GM19324 (cell line): ENCODE measurements around the gene PRKN.

Experiments used
- ATAC-seq: cut with Tn5 transposase; IDR thresholded peaks from one replicate; pipeline ENCODE4 v1.9.1; 2021; ENCODE audit warnings: mild to moderate bottlenecking, moderate library complexity; ENCODE audit not compliant: unreplicated experiment, low FRiP score

Gene PRKN

DNA sequence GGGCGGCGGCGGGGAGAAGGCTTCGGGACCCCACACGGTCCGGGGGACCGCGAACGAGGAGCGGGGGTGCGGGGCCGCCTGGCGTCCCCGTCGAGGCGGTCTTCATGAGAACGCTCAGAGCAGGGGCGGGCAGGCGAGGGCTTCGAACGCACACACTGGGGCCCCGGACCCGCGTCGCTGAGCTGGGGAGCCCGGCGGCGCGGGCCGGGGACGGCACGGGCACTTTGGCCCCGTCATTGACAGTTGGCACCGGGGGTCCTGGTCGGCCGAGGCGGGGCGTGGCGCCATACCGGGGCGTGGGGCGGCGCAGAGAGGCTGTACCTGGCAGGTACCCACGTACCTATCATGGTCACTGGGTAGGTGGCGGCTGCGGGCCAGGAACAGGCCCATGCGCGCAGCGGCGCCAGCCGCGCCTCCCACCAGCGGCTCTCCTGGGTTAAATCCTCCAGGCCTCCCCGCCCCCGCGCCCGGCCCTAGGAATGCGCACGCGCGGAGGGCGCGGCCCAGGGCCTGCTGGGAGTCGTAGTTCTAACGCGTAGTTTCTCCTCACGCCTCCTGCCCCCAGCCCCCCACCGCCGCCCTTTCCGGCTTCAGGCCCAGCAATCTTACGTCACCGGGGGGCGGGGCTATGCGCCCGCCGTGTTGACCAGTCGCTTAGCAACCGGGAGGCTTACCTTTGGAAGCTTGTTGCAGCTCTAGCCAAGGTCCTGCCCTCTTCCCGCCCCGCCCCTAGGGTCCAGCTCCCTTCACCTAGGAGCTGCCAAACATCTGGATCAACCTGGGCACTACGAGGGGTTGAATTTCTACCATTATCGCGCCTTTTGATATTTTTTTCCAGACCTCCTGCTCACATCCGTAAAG, at the start of gene PRKN, which contains the start of gene PACRG:
Gene PRKN, minus strand, starts transcription at position 445 of the 861 bp plus-strand sequence.
Gene PACRG, plus strand, starts transcription at position 653 of the 861 bp plus-strand sequence.
- peak; percentile 99 for ATAC-seq

DNA sequence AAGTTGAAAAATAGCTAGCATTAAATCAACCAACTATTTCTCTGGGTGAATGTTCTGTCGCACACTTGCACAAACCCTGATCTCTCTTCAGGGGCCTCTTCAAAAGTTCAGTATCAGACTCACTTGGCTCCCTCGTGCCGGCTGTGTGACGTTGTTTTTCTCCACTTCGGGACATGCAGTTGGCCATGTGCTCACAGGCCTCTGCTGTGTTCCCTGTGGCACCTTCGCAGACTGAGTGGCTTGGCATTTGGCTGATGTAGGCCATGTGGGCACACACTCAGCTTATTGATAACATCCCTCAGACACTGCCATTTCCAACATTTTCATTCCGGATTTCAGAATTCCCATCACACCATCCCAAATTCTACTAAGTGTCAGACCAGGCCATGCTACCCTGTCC, 49.5 kb upstream of the PRKN start:
- ATAC-seq: no peak

DNA sequence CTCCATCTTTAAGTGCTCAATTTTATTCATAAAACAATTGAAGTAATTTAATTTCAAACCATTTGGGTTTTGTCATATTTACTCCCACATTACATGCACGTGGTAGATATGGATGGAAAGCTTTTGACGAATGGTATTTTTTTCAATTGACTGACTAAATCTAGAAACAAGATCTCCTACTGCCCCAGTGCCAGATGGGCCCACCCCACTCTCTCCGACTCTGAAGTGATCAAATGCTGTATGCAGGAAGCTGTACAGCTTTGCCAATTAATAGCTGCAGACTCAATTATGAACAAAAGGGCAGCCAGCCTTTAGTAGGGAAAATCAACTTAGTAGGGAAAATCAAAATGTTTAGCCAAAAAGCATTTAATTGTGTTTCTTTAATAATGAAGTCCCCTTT, 46.4 kb upstream of the PRKN start:
- ATAC-seq: no peak

DNA sequence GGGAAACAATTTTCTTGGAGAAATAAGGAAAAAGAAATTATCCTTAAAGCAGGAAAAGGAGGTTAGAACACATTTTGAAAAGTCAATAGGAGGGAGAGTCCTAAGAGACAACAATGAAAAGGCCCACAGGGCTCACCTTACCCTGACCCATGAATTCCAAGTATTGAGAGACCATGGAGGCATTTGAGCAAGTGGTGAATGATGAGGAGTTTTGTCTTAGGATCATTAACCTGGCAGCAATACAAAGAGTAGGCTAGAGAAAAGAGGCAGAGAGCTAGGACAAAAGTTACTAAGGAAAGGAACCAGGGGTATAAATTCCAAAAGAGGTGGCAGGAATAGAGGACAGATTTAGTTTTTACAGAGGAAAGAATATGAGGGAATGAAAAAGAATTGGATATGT, 44.9 kb upstream of the PRKN start:
- ATAC-seq: no peak

DNA sequence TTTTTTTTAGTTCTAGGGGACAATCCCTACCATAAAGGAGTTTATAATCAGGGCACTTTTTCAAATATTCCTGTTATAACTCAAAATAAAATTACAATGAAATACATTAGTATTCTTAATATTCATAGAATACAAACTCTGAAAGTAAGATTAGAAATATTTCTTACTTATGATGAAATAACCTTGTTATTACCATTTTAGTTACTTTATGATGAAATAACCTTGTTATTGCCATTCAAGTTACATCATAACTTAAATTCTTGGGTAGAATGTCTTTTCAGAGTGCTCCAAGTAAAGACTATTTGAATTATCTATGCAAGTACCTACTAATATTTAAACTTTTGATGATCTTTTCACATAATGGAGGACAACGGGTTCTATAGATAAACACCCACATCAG, 43.4 kb upstream of the PRKN start:
- no peak for ATAC-seq

DNA sequence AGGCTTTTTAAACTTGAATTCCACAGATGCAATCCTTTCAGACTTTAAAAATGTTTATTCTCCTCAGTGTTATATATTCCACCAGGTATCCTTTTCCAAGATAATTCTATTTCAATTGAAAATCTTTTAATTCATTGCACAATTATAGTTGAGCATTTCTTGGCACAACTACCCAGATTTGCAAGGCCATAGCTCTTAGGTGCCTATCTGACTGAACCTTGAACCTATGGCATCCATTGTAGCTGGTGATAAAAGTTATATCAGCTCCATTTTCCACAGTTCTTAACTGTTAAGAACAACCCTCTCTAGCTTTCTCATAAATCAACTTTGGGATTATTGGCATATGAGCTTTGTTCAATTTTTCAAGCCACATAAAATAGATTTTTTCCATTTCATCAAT, 42.6 kb upstream of the PRKN start:
- ATAC-seq: no peak

DNA sequence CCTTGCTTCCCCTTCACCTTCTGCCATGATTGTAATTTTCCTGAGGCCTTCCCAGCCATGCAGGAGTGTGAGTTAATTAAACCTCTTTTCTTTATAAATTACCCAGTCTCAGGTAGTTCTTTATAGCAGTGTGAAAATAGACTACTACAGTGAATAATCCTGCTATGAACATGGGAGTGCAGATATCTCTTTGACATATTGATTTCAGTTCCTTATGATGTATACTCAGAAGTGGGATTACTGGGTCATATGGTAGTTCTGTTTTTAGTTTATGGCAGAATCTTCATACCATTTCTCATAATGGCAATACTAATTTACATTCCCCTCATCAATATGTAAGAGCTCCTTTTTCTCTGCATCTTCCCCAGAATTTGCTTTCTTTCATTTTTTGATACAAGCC, 26.2 kb upstream of the PRKN start:
- ATAC-seq: no peak

DNA sequence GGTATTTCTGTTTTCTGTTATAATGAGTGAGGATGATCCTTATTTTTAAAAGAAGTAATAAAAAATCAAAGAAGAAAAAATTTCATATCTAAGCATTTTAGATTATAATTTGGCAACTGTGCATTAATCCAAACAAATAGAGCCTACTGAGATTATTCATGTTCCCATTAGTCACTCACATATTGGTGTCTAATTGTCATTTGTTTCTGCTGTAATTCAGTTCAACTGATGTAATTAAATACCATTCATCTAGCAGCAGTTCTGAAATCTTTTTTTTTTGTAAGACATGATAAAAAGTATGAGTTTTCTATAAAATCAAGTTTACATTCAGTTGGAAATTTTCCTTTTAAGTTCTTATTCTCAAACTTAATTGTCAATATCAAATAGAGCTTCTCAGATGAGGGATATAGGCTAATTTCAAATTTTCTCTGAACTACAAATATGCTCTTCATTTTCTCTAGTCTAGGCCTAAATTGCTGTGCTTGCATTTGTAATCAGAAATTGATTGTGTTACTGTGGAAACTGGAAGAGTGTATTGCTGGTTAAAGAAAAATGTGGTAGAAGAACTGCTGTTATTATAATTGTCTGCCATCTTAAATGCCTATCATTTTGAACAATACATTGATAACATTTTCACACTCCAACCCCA, 23.8 kb upstream of the PRKN start:
- no peak for ATAC-seq

DNA sequence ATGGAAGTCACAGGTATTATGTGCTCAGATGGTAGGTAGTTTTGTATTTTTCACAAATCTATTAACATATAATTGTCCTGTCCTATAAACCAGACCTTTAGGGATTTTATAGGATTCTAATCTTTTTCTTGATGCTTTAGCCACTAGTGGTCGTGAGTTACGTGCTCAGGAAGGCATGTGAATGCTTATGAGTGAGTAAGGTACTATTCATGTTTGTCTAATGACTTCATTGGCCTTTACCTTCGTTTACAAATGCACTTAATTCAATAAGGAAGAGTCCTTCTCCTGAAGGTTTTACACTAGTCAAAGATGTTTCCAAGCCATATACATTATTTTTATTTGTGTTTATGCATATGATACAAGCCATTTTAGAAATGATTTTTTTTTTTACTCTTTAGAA, 23.2 kb upstream of the PRKN start:
- ATAC-seq: no peak

DNA sequence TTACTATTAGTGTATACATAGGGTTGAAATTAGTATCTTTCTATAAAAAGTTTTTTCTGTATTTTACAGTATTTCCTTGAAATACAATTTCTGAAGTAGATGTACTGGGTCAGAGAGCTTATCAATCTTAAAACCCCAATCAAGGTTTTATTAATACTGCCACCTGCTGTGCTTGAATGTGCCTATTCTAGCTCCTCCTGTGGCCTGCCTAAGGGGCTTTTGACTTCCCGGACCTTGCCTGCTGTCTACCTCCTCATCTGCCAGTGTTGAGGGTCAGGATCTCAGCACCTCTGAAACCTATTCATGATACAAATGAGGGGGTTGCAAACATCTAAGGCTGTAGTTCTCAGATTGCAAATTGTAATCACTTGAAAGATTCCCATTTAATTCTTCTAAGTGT, 9.4 kb upstream of the PRKN start:
- ATAC-seq: no peak

DNA sequence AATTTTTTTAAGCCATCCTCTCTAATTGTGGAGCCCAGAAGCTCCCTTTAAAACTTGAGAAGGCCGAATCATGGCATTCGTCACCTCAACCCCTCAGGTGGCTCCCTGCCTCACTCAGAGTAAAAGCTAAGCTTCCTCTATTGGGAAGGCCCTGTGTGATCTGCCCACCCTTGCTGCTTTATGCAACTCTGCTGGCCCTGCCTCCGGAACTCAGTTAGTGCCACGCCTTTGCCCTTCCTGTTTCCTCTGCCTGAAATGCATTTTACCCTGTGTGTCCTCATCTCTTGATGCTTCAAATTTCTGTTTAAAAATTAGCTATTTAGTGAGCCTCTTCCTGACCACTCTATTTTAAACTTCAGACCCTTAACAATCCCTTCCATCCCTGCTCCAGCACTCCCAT, 5.9 kb upstream of the PRKN start:
- ATAC-seq: no peak

DNA sequence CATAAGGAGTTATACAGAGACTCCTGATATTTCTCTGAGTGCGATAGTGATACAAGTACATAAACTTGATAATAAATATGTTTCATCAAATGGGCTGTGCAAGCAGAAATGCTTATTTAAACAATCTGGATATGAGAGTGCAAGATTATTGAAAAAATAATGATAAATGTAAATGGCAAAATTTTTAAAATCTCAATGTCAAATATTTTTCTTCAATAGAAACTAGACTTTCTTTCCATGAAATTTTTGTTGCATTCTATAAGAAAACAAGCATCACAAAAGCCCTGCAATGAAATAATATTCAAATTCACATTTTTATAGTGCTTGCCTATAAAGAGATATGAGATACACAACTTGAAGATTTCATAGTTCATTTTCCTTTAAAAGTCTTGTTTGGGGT, 2.9 kb upstream of the PRKN start:
- ATAC-seq: no peak

DNA sequence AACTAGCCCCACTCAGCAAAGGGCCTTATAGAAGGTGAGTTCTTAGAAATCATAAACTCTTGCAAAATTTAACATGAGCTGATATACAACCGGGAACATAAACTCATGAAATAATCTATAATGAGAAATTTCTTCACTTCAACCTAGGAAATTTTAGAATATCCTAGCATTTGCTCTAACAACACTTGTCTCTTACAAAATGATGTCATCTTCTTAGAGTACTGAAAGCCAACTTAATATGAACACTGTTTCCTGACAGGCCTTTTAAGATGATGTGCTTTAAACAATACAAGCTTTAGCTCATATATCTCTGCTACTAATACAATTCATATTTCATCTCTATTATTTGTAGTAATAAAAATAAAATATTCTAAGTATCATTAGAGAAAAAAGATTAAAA, 1.1 kb upstream of the PRKN start:
- ATAC-seq: no peak

DNA sequence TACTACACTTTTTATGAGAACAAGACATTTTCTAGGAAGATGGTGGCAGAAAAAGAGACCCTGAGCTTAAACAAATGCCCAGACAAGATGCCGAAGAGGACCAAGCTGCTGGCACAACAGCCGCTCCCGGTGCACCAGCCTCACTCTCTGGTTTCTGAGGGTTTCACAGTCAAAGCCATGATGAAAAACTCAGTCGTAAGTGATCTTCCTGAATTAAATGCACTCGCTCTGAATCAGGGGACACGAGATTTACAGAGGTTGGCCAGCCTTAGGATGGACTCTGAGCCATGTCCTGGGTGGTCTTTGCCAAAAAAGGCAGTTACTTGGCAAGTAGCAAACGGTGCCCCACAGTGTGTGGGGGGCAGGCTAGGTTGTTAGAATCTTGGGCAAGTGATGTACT, 631 bp upstream of the PRKN start:
- ATAC-seq: no peak

DNA sequence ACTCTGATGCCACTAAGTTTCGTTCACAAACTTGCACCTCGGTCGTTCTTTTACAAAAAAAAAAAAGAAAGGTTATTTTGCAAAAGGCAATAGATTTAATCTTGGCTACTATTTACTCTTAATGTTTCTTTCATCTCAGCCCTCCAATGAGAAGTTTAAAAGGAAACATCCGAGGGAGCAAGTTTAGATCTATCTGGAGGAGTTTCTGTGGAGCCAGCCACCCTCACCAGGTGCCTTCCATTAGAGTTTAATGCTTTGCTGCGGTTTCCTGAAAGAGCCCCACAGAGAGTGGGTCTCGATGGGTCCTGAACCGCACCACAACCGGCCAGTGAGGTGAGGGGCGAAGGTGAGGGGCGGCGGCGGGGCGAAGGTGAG, 632 bp downstream of the PRKN start:
- ATAC-seq: no peak

DNA sequence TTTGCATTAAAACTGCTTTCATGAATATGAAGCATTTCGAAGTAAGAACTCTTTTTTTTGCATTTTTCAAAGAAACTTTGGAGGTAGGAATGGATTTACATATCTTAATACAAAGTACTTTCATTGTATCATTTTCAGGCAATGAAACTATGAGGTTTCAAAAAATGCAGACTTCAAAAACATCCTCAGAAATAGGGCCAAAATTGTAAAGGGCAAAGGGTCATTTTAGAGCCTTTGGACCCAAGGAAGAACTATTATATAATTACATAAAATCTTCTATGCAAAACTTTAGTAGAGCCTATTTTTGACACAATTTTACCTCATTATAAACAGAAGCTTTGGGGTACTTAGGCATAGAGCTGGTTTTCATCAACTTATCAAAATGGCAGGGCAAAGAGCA, 4.9 kb downstream of the PRKN start:
- no peak for ATAC-seq

DNA sequence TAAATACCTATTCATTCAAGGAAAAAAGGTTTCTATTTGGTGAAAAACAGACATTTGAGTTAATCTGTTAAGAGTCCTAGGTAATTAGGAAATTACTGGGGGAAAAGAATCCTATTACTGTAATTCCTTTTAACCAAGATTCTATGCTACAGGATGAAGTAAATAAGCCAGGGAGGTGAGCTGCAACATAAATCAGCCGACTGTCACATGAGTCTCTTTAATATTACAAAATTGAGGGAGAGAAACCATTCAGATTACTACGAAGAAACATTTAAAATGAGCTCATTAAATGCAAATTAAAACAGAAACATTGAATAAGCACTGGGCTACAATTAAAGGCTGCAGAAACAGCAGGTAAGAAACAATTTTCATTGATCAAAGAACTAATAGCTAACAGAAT, 5.3 kb downstream of the PRKN start:
- ATAC-seq: no peak

DNA sequence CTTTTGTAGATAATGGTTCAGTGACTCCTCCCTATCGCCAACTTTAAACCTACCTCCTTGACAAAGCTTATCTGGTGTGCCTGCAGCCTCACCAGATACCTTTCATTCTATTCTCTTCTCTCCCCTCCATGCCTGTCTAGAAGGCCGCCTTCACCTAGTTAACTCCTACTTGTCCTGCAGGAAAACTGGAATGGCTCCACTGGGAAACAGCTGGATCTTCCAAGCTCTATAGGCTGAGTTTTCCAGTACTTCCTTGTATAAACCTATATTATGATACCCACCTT, 6.2 kb downstream of the PRKN start:
- no peak for ATAC-seq

DNA sequence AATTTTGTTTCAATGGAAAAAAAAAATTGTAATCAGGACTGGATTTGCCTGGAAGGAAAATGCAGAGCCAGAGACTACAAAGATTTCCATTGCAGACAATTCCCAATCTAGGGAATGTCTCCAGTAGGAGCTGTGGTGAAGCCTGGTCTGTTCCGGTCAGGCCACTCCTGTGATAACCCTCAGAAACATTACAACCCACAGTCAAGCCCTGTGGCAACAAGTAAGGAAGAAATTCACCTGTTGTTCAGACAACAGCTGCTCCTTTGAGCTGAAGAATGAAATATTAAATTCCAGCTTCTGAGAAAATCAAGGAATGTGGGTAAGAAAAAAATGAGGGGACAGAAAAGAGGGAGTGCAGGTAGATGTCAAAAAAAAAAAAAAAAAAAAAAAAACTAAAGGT, 8.0 kb downstream of the PRKN start:
- no peak for ATAC-seq

DNA sequence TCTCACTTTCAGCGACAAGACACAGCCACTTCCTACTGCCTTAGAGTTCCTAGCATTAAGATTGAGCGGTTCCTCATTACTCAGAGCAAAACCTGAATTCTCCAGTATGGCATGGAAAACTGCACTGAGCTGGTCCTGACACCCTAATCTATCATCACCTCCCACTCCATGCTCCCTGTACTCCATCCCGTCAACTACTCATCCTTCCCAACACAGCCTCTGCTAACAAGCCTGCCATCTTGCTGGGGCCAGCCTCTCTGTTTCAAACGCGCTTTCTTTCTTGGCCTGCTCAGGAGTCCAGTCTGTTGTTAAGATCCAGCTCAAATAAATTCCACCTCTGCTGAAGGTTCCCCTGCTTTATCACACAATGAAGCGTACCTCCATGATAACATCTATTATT, 12.0 kb downstream of the PRKN start:
- ATAC-seq: no peak

DNA sequence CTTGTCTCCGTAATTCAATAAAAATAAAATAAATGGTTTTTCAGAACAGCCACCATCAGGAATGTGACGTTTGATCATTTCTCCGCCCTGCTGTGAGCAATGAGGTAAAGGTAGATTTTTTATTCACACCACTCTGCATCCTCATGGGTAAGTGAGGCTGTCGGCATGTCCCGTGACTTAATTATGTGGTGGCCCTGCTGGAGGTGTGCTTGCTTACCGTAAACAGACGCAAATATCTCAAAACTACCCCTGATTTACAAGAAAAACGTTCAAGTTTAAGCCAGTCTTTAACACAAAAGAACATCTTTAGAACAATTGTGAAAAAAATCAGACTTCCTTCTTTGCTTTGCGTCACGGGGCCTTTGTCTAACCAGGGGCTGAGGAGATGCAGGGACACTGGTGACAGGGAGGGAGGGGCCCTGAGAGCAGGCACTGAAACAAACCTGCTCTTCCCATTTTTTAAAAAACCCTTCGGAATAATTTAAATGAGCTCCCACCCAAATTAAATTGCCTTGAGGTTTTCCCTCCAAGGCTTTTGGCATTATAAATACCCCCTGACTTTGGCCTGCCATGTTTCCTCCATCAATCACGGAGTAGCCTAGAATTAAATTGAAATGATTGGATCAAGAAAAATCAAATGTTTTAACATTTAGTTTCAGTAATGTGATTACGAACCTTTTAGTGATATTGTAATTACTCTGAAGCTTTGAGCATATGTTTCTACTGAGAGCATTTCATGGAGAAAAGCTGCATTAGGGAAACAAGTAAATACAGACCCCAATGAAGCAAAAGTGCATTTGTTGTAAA, 13.4 kb downstream of the PRKN start:
- no peak for ATAC-seq

DNA sequence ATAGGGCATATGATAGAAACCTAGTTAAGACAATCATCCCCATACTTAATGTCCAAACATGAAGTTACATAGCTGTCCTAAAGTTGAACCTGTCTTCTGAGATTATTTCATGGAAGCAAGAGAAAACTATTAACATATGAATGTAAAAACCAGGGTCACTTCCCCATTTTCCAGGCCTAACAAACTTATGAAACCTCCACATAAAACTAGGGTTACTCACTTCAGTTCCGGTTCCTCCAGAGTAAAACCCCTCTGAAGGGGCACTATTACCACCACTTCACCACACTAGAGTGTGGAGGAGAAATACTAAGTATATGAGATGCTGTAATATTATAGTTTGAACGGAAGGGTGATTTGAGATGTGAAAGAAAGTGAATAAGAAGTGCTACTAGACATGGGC, 14.9 kb downstream of the PRKN start:
- ATAC-seq: no peak
